Duodenal mucosa (tissue), 2 donors: ENCODE data around the gene CYP2D6.
"Not testable (repeated sequence)": the region's sequence is repeated elsewhere in the genome, so short reads cannot be mapped to it uniquely, and the experiment has no call there.

Experiments used
- H3K27ac ChIP-seq: one replicate; pipeline ENCODE4 v1.7.0; 2013; ENCODE audit warnings: low read depth, low read length
- H3K27me3 ChIP-seq, 2 donors: one replicate each; pipeline ENCODE4 v1.7.0; 2013; ENCODE audit warnings: low read length in 2 of 2, control low read depth in 1 of 2; ENCODE audit not compliant: insufficient read depth in 2 of 2, control insufficient read depth in 1 of 2
- H3K36me3 ChIP-seq, 2 donors: one replicate each; pipeline ENCODE4 v1.7.0; 2013; ENCODE audit warnings: low read length in 2 of 2, control low read depth in 1 of 2; ENCODE audit not compliant: insufficient read depth in 2 of 2, control insufficient read depth in 1 of 2
- H3K4me1 ChIP-seq, 2 donors: one replicate each; pipeline ENCODE4 v1.7.0; 2013; ENCODE audit warnings: low read length in 2 of 2, control low read depth in 1 of 2; ENCODE audit not compliant: insufficient read depth in 2 of 2, control insufficient read depth in 1 of 2
- H3K4me3 ChIP-seq, 2 donors: one replicate each; pipeline ENCODE4 v1.7.0; 2013; ENCODE audit warnings: low read length in 2 of 2, low read depth in 1 of 2
- H3K9ac ChIP-seq, 2 donors: one replicate each; pipeline ENCODE4 v1.7.0; 2013; ENCODE audit warnings: low read length in 2 of 2, low read depth in 1 of 2
- H3K9me3 ChIP-seq, 2 donors: one replicate each; pipeline ENCODE4 v1.7.0; 2013; ENCODE audit warnings: low read length in 2 of 2, control low read depth in 1 of 2; ENCODE audit not compliant: control insufficient read depth in 1 of 2

CYP2D6 gene

DNA sequence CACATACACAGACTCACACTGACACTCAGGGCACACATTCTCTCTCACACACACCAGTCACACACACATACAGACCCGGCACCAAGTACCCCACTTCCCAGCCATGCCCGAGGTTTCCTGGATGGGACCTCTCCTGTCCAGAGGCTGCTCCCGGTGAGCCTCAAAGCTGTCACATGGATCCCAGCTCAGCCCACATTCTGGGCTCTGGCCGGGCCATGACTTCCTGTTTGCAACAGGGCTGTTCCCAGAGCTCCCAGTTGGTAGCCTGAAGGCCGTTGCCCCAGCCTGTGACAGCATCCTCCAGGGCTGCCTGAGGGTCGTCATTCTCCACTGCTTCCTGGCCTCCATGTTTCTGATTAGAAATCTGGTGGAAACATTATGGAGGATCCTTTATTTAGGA is 14.6 kb upstream of the CYP2D6 start:
- no peaks in the 10 kb centered on the region for H3K4me1 ChIP-seq
- peaks cover 0 to 6% of the 10 kb centered on the region in 2 donors for H3K36me3 ChIP-seq
- no peaks in the 10 kb centered on the region for H3K9me3 ChIP-seq
- H3K9ac ChIP-seq, result no peak overlapping the region
- no peak overlapping the region for H3K27ac ChIP-seq
- H3K4me3 ChIP-seq, result no peak overlapping the region
- H3K27me3 ChIP-seq, result no peaks in the 10 kb centered on the region

DNA sequence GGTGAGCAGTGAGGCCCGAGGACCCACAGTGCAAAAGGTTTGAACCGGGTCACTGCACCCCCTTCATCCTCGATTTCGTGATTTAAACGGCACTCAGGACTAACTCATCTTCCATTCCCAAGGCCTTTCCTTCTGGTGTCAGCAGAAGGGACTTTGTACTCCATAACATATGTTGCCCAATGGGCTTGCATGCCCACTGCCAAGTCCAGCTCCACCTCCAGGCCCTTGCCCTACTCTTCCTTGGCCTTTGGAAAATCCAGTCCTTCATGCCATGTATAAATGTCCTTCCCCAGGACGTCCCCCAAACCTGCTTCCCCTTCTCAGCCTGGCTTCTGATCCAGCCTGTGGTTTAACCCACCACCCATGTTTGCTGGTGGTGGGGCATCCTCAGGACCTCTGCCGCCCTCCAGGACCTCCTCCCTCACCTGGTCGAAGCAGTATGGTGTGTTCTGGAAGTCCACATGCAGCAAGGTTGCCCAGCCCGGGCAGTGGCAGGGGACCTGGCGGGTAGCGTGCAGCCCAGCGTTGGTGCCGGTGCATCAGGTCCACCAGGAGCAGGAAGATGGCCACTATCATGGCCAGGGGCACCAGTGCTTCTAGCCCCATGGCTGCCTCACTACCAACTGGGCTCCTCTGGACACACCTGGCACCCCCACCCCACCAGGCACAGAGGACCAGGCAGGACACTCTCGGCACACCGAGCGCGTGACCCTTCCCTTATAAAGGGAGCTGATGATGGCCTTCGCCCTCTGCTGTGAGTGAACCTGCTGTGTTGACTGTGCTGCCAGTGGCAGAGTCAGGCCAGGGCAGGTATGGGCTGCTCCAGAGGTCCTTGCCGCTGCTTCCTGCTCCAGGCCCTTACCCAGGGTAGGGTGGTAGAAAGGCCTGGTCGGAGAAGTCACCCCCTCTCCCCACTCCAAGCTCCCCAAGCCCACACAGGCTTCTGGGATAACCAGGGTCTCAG is 13.5 kb upstream of the CYP2D6 start:
- H3K27ac ChIP-seq, H3K4me3 ChIP-seq, H3K9me3 ChIP-seq, H3K27me3 ChIP-seq, H3K36me3 ChIP-seq, H3K9ac ChIP-seq, H3K4me1 ChIP-seq: not testable (repeated sequence)

DNA sequence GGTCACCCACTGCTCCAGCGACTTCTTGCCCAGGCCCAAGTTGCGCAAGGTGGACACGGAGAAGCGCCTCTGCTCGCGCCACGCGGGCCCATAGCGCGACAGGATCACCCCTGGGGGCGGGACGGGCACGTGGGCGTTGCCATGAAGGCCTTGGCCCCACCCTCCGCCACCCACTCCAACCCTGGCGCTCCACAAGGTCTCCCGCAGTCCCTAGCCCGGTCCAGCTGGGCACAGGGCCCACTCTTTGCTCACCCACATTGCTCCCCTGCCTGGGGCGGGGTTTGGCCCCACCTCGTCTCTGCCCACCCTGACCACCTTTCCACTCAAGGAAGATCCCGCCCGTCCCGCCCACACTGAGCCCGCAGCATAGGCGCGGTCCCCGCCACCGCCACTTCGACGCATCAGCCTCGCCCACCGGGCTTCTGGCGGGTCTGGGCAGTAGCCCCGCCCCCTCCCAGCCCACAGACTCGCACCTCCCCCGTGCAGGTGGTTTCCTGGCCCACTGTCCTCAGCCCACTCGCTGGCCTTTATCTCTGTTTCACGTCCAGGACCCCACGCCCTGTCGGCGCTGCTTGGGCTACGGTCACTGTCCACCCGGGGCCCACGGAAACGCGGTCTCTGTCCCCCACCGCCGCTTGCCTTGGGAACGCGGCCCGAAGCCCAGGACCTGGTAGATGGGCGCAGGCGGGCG is 12.3 kb upstream of the CYP2D6 start:
- H3K27me3 ChIP-seq, result no peaks in the 10 kb centered on the region
- H3K9ac ChIP-seq, result no peak overlapping the region
- H3K9me3 ChIP-seq, result no peaks in the 10 kb centered on the region
- no peak overlapping the region for H3K27ac ChIP-seq
- H3K36me3 ChIP-seq, result peaks cover 0 to 10% of the 10 kb centered on the region in 2 donors
- H3K4me3 ChIP-seq, result no peak overlapping the region
- H3K4me1 ChIP-seq, result no peaks in the 10 kb centered on the region

DNA sequence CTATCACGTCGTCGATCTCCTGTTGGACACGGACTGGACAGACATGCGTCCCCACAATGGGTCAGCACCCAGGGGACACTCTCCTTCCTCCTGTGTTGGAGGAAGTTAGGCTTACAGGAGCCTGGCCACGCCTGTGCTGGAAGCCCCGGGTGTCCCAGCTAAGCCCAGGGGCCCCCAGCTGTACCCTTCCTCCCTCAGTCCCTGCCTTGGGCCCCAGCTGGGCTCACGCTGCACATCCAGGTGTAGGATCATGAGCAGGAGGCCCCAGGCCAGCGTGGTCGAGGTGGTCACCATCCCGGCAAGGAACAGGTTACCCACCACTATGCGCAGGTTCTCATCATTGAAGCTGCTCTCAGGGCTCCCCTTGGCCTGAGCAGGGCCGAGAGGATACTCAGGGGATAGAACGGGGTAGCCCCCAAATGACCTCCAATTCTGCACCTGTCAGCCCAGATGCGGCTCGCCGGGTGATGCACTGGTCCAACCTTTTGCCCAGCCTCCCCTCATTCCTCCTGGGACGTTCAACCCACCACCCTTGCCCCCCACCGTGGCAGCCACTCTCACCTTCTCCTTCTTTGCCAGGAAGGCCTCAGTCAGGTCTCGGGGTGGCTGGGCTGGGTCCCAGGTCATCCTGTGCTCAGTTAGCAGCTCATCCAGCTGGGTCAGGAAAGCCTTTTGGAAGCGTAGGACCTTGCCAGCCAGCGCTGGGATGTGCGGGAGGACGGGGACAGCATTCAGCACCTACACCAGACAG is 10.9 kb upstream of the CYP2D6 start:
- H3K27me3 ChIP-seq, H3K27ac ChIP-seq, H3K4me3 ChIP-seq, H3K9me3 ChIP-seq, H3K9ac ChIP-seq, H3K36me3 ChIP-seq, H3K4me1 ChIP-seq: not testable (repeated sequence)

DNA sequence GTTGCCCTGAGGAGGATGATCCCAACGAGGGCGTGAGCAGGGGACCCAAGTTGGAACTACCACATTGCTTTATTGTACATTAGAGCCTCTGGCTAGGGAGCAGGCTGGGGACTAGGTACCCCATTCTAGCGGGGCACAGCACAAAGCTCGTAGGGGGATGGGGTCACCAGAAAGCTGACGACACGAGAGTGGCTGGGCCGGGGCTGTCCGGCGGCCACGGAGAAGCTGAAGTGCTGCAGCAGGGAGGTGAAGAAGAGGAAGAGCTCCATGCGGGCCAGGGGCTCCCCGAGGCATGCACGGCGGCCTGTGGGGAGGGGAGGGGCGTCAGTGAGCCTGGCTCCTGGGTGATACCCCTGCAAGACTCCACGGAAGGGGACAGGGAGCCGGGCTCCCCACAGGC is 9.5 kb upstream of the CYP2D6 start:
- not testable (repeated sequence) for H3K4me3 ChIP-seq, H3K27me3 ChIP-seq, H3K9ac ChIP-seq, H3K4me1 ChIP-seq, H3K9me3 ChIP-seq, H3K36me3 ChIP-seq, H3K27ac ChIP-seq

DNA sequence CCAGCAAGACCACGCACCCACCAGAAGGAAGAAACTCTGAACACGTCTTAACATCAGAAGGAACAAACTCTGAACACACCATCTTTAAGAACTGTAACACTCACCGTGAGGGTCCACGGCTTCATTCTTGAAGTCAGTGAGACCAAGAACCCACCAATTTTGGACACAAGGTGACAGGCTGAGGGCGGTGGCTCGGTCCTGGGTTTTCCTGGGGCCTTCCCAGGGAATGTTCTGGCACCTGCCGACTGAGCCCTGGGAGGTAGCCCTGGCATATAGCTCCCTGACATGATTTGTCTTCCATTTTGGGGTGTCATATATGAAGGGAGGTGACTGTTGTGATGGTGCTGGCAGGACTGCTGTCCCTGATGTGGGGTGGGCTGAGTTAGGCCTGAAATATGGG is 8.9 kb upstream of the CYP2D6 start:
- H3K27ac ChIP-seq, H3K9me3 ChIP-seq, H3K36me3 ChIP-seq, H3K9ac ChIP-seq, H3K27me3 ChIP-seq, H3K4me3 ChIP-seq, H3K4me1 ChIP-seq: not testable (repeated sequence)

DNA sequence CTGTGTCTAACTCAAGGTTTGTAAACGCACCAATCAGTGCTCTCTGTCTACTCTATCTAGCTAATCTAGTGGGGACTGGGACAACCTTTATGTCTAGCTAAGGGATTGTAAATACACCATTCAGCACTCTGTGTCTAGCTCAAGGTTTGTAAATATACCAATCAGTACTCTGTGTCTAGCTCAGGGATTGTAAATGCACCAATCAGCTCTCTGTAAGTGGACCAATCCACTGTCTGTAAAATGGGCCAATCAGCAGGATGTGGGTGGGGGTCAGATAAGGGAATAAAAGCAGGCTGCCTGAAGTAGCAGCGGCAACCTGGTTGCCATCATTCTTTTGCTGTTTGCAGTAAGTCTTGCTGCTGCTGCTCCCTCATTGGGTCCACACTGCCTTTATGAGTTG is 8.4 kb upstream of the CYP2D6 start:
- no peak overlapping the region for H3K27ac ChIP-seq
- H3K4me3 ChIP-seq, result no peak overlapping the region
- H3K36me3 ChIP-seq, result peaks cover 0 to 7% of the 10 kb centered on the region in 2 donors
- H3K4me1 ChIP-seq, result no peaks in the 10 kb centered on the region
- no peaks in the 10 kb centered on the region for H3K27me3 ChIP-seq
- no peak overlapping the region for H3K9ac ChIP-seq
- H3K9me3 ChIP-seq, result no peaks in the 10 kb centered on the region

DNA sequence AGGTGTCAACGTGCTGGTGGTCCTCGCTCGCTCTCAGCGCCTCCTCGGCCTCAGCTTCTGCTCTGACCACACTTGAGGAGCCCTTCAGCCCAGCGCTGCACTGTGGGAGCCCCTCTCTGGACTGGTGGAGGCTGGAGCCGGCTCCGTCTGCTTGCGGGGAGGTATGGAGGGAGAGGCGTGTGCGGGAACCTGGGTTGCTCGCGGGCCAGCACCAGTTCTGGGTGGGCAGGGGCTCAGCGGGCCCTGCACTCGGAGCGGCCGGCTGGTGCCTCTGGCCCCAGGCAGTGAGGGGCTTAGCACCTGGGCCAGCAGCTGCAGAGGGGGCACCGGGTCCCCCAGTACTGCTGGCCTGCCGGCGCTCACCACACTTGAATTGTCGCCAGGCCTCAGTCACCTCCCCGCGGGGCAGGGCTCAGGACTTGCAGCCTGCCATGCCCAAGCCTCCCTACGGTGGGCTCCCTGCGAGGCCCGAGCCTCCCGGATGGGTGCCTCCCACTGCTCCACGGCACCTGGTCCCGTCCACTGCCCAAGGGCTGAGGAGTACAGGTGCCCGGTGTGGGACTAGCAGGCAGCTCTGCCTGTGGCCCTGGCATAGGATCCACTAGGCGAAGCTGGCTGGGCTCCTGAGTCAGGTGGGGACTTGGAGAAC is 7.6 kb upstream of the CYP2D6 start:
- Histone ChIP-seq H3K9me3 (no peaks in the 10 kb centered on the region), H3K27me3 (no peaks in the 10 kb centered on the region), H3K4me1 (no peaks in the 10 kb centered on the region), H3K9ac (no peak overlapping the region), H3K27ac (no peak overlapping the region), H3K36me3 (peaks cover 0 to 7% of the 10 kb centered on the region in 2 donors), H3K4me3 (no peak overlapping the region)

DNA sequence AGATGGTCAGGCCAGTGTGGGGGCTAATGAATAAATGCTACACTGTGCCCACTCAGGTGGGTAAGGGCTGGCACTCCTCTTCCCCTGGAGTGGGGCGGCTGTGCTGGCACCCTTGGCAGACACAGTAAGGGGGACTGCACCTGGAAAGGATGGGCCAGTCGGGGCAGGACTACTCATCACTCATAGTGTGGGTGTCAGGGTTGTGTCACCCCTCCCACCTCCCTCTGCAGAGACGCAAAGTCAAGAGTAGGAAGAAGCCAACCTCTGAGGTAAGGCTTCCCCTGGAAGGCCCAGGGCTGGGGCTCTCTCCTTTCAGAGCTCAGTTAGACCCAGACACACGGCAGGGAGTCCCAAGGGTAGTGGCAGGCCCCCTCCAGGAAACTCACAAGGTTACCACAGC is 5.1 kb upstream of the CYP2D6 start:
- H3K36me3 ChIP-seq, H3K9me3 ChIP-seq, H3K4me1 ChIP-seq, H3K4me3 ChIP-seq, H3K27ac ChIP-seq, H3K9ac ChIP-seq, H3K27me3 ChIP-seq: not testable (repeated sequence)
